IPS-18a (cell line): Measurements from ENCODE around the gene LARGE1.

Source experiments
- H3K27ac ChIP-seq: one replicate; pipeline ENCODE4 v1.5.1; 2013; ENCODE audit warnings: low read length
- H3K27me3 ChIP-seq: one replicate; pipeline ENCODE4 v1.6.1; 2013; ENCODE audit warnings: mild to moderate bottlenecking, low read length; ENCODE audit not compliant: control insufficient read depth, insufficient read depth
- H3K36me3 ChIP-seq: one replicate; pipeline ENCODE4 v1.6.1; 2013; ENCODE audit warnings: low read depth, low read length; ENCODE audit not compliant: control insufficient read depth
- H3K4me1 ChIP-seq: one replicate; pipeline ENCODE4 v1.6.1; 2013; ENCODE audit warnings: low read depth, low read length; ENCODE audit not compliant: control insufficient read depth
- H3K4me3 ChIP-seq: one replicate; pipeline ENCODE4 v1.5.1; 2013; ENCODE audit warnings: low read length
- H3K9ac ChIP-seq: one replicate; pipeline ENCODE4 v1.6.1; 2013; ENCODE audit warnings: mild to moderate bottlenecking, low read length, moderate library complexity
- H3K9me3 ChIP-seq: one replicate; pipeline ENCODE4 v1.6.1; 2013; ENCODE audit warnings: low read depth, low read length; ENCODE audit not compliant: control insufficient read depth

LARGE1 gene

GRCh38 chr22:33853200-33854097 lies 66.8 kb downstream of the LARGE1 start:
- Histone ChIP-seq H3K27ac (peak overlapping the region; percentile 78), H3K36me3 (no peaks in the 10 kb centered on the region), H3K9me3 (no peaks in the 10 kb centered on the region), H3K4me3 (peak overlapping the region; percentile 33), H3K9ac (peak overlapping the region; percentile 24), H3K27me3 (no peaks in the 10 kb centered on the region), H3K4me1 (peaks cover 49% of the 10 kb centered on the region)

GRCh38 chr22:33851821-33852384 lies 68.4 kb downstream of the LARGE1 start:
- Histone ChIP-seq H3K4me3 (peak overlapping the region; percentile 45), H3K4me1 (peaks cover 65% of the 10 kb centered on the region), H3K27me3 (no peaks in the 10 kb centered on the region), H3K9me3 (no peaks in the 10 kb centered on the region), H3K27ac (peak overlapping the region; percentile 95), H3K36me3 (no peaks in the 10 kb centered on the region), H3K9ac (peak overlapping the region; percentile 73)

- Histone ChIP-seq H3K4me1 (peaks cover 65% of the 10 kb centered on the region), H3K36me3 (no peaks in the 10 kb centered on the region), H3K9me3 (no peaks in the 10 kb centered on the region), H3K27me3 (no peaks in the 10 kb centered on the region), H3K9ac (peak overlapping the region; percentile 73), H3K27ac (peak overlapping the region; percentile 95), H3K4me3 (peak overlapping the region; percentile 45)
Measured at GRCh38 chr22:33851240-33851639, 69.0 kb downstream of the LARGE1 start.

GRCh38 chr22:33850724-33851123 lies 69.6 kb downstream of the LARGE1 start:
- Histone ChIP-seq H3K27me3 (no peaks in the 10 kb centered on the region), H3K9me3 (no peaks in the 10 kb centered on the region), H3K4me1 (peaks cover 65% of the 10 kb centered on the region), H3K9ac (peak overlapping the region; percentile 73), H3K27ac (peak overlapping the region; percentile 95), H3K36me3 (no peaks in the 10 kb centered on the region), H3K4me3 (peak overlapping the region; percentile 45)

- Histone ChIP-seq H3K4me3 (peak overlapping the region; percentile 36), H3K9me3 (no peaks in the 10 kb centered on the region), H3K27me3 (no peaks in the 10 kb centered on the region), H3K36me3 (no peaks in the 10 kb centered on the region), H3K27ac (peak overlapping the region; percentile 32), H3K4me1 (peaks cover 65% of the 10 kb centered on the region), H3K9ac (no peak overlapping the region)
Measured at GRCh38 chr22:33850193-33850592, 70.1 kb downstream of the LARGE1 start.

GRCh38 chr22:33848251-33848650 lies 72.0 kb downstream of the LARGE1 start:
- H3K36me3 ChIP-seq: no peaks in the 10 kb centered on the region
- no peaks in the 10 kb centered on the region for H3K9me3 ChIP-seq
- no peak overlapping the region for H3K4me3 ChIP-seq
- peak overlapping the region; percentile 38 for H3K27ac ChIP-seq
- no peak overlapping the region for H3K9ac ChIP-seq
- peaks cover 58% of the 10 kb centered on the region for H3K4me1 ChIP-seq
- H3K27me3 ChIP-seq: no peaks in the 10 kb centered on the region

- Histone ChIP-seq H3K9me3 (no peaks in the 10 kb centered on the region), H3K27ac (no peak overlapping the region), H3K36me3 (no peaks in the 10 kb centered on the region), H3K4me3 (no peak overlapping the region), H3K9ac (no peak overlapping the region), H3K27me3 (no peaks in the 10 kb centered on the region), H3K4me1 (peaks cover 53% of the 10 kb centered on the region)
Measured at GRCh38 chr22:33844273-33844672, 76.0 kb downstream of the LARGE1 start.

GRCh38 chr22:33842421-33843094 lies 77.7 kb downstream of the LARGE1 start:
- Histone ChIP-seq H3K9me3 (no peaks in the 10 kb centered on the region), H3K4me1 (peaks cover 47% of the 10 kb centered on the region), H3K4me3 (no peak overlapping the region), H3K36me3 (no peaks in the 10 kb centered on the region), H3K27me3 (no peaks in the 10 kb centered on the region), H3K9ac (no peak overlapping the region), H3K27ac (no peak overlapping the region)

GRCh38 chr22:33842006-33842354 lies 78.3 kb downstream of the LARGE1 start:
- Histone ChIP-seq H3K4me3 (no peak overlapping the region), H3K27me3 (no peaks in the 10 kb centered on the region), H3K36me3 (no peaks in the 10 kb centered on the region), H3K9me3 (no peaks in the 10 kb centered on the region), H3K4me1 (peaks cover 46% of the 10 kb centered on the region), H3K27ac (no peak overlapping the region), H3K9ac (no peak overlapping the region)

GRCh38 chr22:33841281-33842005 lies 78.8 kb downstream of the LARGE1 start:
- H3K4me1 ChIP-seq: peaks cover 51% of the 10 kb centered on the region
- no peak overlapping the region for H3K9ac ChIP-seq
- no peaks in the 10 kb centered on the region for H3K9me3 ChIP-seq
- no peaks in the 10 kb centered on the region for H3K36me3 ChIP-seq
- H3K27me3 ChIP-seq: no peaks in the 10 kb centered on the region
- no peak overlapping the region for H3K4me3 ChIP-seq
- no peak overlapping the region for H3K27ac ChIP-seq

- no peaks in the 10 kb centered on the region for H3K36me3 ChIP-seq
- no peak overlapping the region for H3K4me3 ChIP-seq
- no peak overlapping the region for H3K27ac ChIP-seq
- no peaks in the 10 kb centered on the region for H3K27me3 ChIP-seq
- H3K9me3 ChIP-seq: no peaks in the 10 kb centered on the region
- H3K4me1 ChIP-seq: peaks cover 67% of the 10 kb centered on the region
- no peak overlapping the region for H3K9ac ChIP-seq
Measured at GRCh38 chr22:33838644-33839043, 81.6 kb downstream of the LARGE1 start.
